NCI-H345 (cell line): Measurements from ENCODE around the gene MAP3K7.
"Not testable (repeated sequence)": the region's sequence is repeated elsewhere in the genome, so short reads cannot be mapped to it uniquely, and the experiment has no call there.

Experiments
- DNase-seq: peaks from one replicate; lab custom pipeline; 2025; lab: John Stamatoyannopoulos, UW

MAP3K7 gene

DNA sequence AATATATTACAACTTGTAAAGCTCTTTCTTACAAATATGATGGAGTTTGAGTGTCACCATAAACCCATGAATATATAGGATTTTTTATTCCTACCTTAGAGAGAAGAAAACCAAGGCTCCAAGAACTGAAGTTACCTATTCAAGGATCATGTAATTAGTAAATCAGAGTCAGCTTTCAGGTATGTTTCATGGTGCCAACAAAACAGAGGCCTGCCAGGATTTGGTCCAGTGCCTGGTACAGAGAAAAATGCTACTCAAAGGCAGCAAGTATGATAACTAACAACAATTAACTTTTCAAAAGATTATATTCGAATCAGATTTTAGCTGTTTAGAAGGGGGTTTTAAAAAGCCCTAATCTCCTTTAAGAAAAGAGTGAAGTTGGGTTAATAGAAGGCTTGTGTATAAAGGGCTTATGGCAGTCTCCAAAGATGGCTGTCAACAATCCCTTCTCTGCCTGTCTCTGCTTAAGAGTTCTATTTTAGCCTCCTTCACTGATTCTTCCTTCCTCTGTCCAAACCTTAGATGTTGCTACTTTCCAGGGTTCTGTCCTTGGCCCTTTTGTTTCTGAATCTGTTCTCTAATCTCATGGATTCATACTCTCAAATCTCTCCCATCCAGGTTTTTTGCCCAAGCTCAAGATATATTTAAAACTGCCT, 7.8 kb downstream of the MAP3K7 start:
- no peak for DNase-seq

DNA sequence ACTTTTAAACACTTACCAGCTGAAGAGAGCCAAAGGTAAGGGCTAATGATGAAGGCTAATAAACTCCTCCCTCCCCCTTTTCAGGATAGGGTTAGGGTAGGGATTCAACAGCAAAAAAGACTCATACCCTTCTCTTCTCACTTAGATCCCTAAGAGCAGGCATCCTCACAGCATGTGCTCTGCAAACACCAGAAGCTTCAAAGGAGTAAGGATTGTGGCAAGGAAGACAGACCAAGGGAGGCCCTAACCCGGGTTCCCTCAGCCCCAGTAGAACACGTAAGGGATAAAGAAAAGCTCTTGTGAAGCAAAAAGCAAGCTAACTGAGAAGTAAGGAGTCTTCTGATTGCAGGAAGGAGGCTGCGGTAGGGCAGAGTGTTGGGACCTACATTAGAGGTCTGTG, 11.6 kb downstream of the MAP3K7 start:
- DNase-seq: no peak

DNA sequence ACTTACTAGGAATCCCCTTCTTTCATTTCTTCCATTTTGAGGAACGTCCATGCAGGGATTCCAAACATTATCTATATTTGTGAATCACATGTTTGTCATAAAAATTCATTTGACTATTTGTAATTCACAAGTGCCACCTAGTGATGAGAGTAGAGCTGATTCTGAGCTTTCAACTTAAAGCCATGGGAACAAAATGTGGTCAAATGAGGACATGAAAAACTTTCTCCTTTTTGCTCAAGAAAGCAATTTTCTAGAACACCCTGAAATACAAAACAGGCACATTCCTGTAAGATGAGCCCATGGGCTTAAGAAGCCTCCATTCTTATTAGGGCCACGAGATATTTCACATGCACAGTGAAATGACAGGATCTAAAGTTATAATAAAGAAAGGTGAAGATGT, 12.3 kb downstream of the MAP3K7 start:
- DNase-seq: no peak

DNA sequence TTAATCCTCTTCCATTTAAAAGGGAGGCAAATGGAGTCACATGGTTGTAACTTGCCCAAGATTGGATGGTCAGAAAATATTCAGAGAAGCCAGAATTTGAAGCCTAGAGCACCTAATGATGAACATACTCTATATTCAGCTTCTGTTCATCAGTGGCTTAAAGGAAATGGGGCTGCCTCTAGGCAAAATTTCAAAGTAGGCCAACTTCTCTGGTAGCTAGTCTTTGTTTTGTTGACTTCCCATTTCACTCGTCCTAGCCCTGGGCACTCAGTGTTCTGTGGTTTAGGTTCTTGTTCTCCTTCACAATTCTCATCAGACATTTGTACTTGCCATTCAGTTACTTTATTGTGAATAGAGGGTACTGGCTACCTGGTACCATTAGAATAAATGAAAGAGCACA, 13.2 kb downstream of the MAP3K7 start:
- no peak for DNase-seq

DNA sequence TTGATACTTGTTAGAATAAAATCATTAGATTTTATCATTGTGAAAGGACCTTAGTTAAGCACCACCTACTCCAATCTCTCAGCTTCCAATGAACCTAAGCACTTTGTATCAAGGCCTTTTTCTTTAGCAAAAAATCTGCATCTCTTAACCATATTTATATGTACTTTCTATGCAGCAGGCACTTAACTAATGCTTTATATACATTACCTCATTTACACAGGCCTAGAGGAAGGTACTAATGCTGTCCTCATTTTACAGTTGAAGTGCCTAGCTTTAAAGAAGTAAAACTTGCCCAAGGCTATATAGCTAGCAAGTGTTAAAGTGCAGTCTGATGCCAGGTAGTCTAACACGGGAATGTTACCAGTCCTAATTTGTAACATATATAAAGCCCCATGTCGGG, 14.0 kb downstream of the MAP3K7 start:
- DNase-seq: peak; percentile 2

DNA sequence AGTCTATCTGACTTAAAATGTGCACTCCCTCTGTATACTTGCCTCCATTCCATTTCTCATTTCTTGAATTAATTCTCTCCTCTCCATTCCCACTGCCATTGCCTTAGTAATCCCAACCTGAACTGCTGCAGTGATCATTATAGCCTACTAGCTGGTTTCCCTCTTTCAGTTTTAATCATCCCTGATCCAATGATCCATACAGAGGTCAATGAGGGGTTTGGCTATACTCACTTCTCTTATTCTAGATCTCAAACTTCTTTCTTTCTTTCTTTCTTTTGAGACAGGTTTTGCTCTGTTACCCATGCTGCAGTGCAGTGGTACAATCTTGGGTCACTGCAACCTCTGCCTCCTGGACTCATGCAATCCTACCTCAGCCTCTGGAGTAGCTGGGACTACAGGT, 17.6 kb downstream of the MAP3K7 start:
- no peak for DNase-seq

DNA sequence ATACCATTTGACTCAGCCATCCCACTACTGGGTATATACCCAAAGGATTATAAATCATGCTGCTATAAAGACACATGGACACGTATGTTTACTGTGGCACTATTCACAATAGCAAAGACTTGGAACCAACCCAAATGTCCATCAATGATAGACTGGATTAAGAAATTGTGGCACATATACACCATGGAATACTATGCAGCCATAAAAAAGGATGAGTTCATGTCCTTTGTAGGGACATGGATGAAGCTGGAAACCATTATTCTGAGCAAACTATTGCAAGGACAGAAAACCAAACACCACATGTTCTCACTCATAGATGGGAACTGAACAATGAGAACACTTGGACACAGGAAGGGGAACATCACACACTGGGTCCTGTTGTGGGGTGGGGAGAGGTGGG, 19.2 kb downstream of the MAP3K7 start:
- DNase-seq: not testable (repeated sequence)

DNA sequence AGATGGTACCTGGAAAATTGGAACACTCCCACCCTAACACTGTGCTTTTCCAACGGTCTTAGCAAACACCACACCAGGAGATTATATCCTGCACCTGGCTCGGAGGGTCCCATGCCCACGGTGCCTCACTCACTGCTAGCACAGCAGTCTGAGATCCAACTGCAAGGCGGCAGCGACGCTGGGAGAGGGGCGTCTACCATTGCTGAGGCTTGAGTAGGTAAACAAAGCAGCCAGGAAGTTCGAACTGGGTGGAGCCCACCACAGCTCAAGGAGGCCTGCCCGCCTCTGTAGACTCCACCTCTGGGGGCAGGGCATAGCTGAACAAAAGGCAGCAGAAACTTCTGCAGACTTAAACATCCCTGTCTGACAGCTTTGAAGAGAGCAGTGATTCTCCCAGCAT, 24.5 kb downstream of the MAP3K7 start:
- not testable (repeated sequence) for DNase-seq

DNA sequence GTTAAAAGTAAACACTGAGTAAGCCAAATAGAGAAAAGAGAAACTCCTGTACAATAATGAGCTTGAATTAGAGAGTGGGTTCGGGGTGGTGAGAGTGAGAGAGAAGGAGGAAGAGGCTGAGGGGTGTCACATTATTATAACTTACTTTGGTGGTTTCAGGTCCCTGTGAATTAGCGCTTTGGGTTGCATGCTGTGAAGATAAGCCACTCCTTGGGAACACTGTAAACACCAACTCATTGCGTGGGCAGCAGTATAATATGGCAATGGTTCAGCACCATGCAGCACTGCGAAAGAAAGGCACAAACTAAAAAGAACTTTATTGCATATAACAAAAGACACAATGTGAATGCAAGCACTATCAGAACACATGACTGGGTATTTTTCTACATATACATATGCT, 26.9 kb downstream of the MAP3K7 start:
- no peak for DNase-seq

DNA sequence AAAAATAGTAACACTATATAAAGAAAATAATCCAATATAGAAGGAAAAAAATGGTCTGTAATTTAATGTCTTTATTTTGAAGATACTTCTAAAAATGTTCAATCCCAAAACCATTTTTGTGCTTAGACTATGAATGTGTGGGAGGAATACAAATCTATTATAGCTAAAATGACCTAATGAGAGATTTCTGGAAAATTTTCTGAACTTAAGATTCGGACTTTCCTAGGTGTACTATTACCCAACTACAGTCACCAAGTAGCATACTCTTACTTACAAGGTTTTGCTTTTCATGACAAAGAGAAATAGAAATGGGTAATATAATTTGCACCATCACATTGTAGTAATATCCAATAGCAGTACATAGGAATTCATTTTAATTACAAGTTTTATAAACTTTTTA, 29.9 kb downstream of the MAP3K7 start:
- no peak for DNase-seq

DNA sequence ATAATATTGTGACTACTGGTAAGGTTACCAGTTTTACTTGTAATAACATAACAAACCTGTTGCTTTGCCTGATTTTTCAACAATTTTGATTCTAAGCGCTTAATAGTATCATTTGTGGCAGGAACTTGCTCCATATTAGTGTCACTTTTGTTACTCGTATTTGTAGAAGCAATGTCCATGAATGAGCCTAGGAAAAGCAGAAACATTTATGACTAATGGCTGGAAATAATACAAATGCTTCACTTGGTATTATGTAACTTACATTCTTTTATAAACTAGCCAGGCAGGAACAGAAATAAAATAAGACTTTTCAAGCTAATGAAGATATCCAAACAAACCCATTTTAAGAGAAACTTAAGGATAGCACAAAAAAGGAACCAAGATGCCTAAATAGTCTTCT, 38.9 kb downstream of the MAP3K7 start:
- no peak for DNase-seq

DNA sequence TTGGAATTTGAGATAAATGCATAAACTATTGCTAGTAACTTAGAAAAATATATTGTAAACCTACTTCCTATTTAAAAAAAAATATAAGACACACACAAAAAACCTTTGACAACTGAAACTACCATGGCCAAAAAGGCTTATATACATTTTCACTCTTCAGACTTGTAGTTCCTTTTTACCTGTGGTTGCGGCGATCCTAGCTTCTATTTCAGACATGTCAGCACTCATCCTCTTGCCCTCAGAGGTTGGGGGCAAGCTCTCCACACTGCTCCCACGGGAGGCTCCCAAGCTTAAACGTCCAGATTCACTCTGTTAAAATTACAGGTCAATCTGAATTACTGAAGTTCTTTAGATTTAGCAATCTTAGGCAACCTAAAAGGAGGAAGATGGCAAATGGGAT, 39.8 kb downstream of the MAP3K7 start:
- no peak for DNase-seq

DNA sequence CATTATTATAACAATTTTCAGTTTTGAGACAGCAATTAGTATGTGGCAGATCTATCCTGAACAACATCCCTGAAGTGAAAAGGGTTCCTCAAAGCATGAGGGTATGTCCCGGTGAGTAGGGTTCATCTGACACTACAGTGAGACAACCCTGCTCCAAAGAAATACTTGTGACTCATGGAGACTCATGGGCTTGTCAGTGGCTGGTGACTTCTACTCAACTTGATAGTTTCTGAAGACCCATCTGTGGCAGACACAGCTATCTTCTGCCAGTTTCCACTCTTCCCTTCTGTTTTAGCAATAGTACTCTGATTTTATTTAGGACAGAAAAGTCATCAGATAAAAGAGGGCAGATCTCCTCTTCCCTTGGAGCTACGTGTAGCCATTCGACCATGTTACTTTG, 41.4 kb downstream of the MAP3K7 start:
- DNase-seq: no peak

DNA sequence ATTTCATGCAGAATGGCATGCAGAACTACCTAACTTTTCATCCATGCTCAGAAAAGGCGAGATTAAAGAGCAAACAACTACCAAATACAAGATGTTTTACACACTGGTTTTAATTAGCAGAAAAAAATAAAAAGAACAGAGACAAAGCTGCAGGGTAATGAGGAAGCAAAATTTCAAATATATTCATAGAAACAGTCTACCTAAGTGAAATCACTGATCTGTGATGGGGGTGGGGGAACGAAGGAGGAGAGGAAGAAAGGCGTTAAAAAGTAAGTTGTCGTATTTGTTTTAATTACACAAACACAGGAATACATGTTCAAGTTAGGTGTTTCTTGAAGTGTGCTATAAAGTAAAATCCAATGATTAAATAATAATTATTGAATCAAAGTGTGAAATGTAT, 42.1 kb downstream of the MAP3K7 start:
- DNase-seq: no peak

DNA sequence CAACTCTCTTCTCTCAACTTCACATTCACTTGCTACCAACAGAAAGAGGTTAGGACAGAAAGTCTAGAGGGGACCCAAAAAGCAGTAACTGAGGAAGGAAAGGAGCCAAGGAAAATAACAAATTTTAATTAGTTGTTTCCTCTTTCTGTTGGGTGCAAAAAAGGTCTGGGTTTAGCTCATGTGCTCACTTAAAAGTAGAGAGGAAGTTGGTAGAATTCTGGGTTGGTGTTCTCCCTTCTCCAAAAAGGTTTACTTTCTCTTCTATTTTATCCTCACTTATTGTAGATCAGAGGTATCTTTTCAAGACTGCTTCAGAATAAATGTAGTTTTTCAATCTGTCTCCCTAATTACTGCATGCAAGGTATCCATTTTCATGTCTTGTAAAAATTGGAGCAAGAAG, 42.8 kb downstream of the MAP3K7 start:
- no peak for DNase-seq

DNA sequence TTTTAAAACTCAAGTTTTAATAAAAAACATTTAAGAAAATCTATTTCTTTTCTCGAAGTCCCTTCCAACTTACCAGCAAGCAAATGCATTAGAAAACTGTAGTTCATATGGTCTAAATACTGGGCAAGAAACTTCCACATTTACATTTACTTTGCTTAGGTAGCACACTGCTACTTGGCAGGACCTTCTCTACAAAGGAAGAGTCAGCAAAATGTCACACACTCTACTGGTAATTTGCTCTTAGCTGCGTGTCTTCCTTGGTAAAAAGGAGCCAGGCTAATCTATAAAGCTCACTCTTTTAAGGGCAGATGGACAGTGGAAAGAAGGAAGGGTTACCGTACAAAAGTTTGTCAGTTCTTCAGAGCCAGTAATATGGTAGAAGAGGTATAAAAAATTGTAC, 45.7 kb downstream of the MAP3K7 start:
- no peak for DNase-seq

DNA sequence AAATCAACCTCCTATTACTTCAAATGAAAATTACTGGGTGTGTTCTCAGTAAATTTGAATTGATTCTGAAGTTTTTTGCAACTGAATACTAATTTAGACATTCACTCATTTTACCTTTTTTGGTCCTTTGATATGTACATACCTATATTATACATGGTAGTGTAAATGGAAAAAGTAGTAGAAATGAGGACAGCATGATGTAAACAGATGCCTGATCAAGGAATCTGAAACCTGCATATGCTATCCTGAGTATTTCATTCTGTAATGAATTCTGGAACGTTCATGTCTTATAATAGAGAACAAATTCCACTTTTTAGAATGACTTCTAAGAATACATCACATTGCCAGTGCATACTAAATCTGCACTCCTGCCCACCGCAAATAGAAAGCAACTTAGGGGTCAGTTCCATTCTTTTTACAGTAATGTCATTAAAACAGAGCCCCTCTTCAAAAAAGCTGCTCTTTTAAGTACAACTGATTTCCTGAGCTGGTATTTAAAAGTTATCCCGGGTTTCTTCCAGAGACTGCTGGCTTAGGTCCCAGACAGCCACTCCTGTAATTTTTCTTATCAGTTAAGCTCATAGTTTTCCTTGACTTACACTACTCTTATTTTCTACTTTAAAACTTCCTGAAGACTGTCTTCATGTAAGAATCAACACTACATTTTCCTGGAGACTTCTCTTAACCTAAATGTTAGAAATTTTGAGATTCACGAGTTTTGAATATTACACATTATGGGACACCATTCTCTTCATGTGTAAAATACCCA, 48.4 kb downstream of the MAP3K7 start:
- no peak for DNase-seq

DNA sequence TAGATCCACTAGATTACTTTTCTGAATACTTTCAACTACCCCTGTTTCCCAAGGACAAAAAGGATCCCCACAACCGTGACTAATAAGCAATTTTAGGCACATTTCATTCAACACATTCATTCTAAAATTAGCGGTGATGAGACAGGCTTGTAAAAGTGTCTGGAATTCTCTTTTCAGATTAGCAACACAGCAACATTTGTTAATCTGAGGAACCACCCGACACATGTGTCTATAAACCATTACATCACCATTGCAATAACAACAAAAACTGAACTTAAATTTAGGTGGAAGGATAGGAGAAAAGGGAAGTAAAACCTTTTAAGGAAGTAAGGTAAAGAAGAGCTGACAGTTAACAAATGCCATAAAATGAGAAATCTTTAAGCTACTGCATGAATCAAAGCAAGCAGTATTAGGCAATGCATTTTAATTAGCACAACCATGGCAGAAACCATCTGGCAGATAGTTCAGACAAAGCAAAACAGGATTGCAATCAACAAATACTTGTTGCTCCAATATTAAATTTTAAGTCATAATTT, 49.1 kb downstream of the MAP3K7 start:
- no peak for DNase-seq

DNA sequence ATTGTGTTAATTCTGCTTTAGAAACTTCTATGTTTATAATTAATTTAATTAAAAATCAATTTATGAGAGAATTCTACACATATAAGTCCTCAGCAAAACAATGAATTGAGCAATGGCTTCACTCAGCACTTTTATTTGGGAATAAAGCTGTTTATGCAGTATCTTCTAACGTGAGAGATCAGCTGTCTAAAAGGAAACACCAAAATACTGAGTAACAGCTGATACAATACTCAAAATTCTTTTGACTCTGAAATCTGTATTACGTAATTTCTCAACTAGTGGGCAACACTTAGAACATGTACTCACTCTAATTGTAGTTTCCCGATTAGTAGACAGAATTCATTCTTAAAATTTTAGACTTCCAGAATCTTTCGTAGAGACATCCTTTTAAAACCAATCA, 49.8 kb downstream of the MAP3K7 start:
- no peak for DNase-seq

DNA sequence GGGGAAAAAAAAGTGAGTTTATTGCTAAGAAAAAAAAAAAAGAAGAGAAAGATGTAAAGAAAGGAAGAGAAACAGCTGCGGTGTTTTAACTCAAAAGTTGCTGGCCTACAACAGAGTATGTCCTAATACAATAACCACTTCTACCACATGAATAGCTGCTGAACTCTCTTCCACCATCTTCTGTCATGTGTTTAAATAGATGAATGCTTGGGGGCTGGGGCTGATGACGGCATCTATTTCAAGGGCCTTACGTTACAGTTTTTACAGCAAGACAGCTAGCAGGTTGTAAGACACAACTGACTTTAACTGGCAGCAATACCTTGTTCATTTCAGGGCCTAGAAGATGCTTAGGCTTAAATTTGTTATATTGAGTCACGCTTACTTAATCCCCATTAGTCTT, 50.4 kb downstream of the MAP3K7 start:
- no peak for DNase-seq

DNA sequence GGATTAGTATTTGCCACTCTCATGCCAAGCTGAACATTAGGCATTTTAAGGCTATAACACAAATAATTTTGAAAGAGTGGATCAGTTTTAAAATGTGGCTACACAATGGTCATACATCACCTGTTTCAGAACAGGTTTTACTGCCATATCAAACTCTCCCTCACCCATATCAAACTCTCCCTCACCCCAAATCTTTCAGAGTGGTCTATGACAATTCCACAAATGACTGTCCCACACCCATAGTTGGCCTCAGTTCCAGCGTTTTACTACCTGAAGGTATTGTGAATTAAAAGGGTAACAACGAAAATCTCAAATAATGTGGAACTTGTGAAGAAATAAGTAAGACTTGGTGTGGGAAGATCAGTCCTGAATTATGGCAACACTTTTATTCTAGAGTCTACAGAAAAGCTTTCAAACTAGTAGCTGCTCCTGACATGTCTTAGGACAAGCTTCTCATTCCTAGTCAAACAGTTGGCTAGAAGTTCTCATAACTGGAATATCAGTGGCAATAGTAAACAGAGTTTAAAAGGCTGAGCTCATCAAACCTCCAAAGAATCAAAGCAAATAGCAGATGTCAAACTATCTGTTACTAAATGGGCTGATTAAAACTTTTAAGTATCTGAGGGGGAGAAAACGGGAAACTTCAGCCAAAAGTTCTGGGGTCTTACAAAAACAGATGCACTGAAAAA, 52.4 kb downstream of the MAP3K7 start:
- DNase-seq: no peak

DNA sequence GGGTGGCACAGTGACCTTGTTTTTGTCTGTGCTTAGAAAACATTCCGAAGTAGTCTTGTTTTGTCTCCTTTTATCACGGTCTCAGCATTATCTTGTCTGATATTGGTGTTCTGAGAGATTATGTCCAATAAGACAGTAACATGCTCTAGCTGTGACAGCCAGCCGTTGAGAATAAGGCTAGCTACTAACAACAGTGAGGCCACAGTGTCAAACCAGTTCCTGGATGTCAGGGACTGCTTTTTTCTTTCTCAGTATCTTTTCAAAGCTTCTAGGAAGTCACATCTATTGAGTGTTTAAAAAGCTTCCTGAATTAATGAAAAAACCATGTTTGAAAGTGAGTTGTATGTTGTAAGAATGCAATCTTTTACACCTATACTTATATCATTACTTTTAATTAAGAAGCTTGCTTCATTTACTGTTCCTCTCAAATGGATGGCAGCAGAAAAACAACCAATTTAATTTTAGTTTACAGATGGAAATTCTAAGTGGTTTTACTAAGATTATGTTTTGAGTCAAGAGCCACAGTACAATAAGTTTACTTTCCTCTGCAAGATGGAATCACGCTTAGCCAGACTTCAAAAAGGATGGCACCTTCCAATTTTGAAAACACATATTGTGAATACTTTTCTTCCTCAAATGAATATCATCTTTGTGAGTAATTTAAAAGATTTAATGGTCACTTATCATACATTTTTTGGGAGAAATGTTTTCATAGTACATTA, 53.1 kb downstream of the MAP3K7 start:
- DNase-seq: no peak
